Activated T-helper 2 cell treated with anti-CD3 and anti-CD28 coated beads, Interferon-gamma antibody, Interleukin-2, Interleukin-4, amounts not matched to agents 10 μg/mL and 5 μg/mL and 100 μg/mL, durations not matched to agents 14 hours and 24 hours and 36 hours (primary cell): Measurements from ENCODE around the gene EPHX1. TPM values are rescaled to one million over a fixed set of nuclear protein-coding genes. Genes with fewer than 3 reads are reported as not detected.
"Not testable (repeated sequence)": the region's sequence is repeated elsewhere in the genome, so short reads cannot be mapped to it uniquely, and the experiment has no call there.

ENCODE experiments used
- DNase-seq: peaks from one replicate; pipeline ENCODE4 v3.0.0; 2021; ENCODE audit warnings: low spot score
- H3K27ac Mint-ChIP-seq: one replicate; pipeline ENCODE4 v1.8.0; 2021; ENCODE audit warnings: mixed read lengths
- H3K27me3 Mint-ChIP-seq: one replicate; pipeline ENCODE4 v1.8.0; 2021; ENCODE audit warnings: low read depth, mixed read lengths
- H3K36me3 Mint-ChIP-seq: one replicate; pipeline ENCODE4 v1.8.0; 2021; ENCODE audit warnings: low read depth, mixed read lengths
- H3K4me1 Mint-ChIP-seq: one replicate; pipeline ENCODE4 v1.8.0; 2021; ENCODE audit warnings: low read depth, mixed read lengths
- H3K4me3 Mint-ChIP-seq: one replicate; pipeline ENCODE4 v1.8.0; 2021; ENCODE audit warnings: low read depth, mild to moderate bottlenecking, moderate library complexity, mixed read lengths
- H3K9me3 Mint-ChIP-seq: one replicate; pipeline ENCODE4 v1.8.0; 2021; ENCODE audit warnings: mixed read lengths
- intact Hi-C: fragments of 100-400 bp; cut with micrococcal nuclease; formaldehyde crosslinking; loops from one replicate; pipeline ENCODE4 v1.15.1; 2023
- total RNA-seq: library from RNA; stranded (reverse); gene quantifications from 2 replicates; pipeline ENCODE4 v1.2.3, GENCODE V29; 2022

EPHX1 gene
- total RNA-seq, 1 donor from 2014 or later = 2.2 TPM

GRCh38 chr1:225824533-225824941 lies 14.6 kb downstream of the EPHX1 start:
- intact Hi-C loops = no loop called here
- peaks cover 1% of the 10 kb centered on the region for H3K27me3 Mint-ChIP-seq
- no peak overlapping the region for H3K27ac Mint-ChIP-seq
- H3K9me3 Mint-ChIP-seq = no peaks in the 10 kb centered on the region
- no peak overlapping the region for H3K4me3 Mint-ChIP-seq
- no peak for DNase-seq
- no peaks in the 10 kb centered on the region for H3K4me1 Mint-ChIP-seq
- H3K36me3 Mint-ChIP-seq = no peaks in the 10 kb centered on the region

- DNase-seq = no peak
- Mint-ChIP-seq H3K36me3 (no peaks in the 10 kb centered on the region), H3K9me3 (no peaks in the 10 kb centered on the region), H3K27ac (no peak overlapping the region), H3K27me3 (peaks cover 1% of the 10 kb centered on the region), H3K4me3 (no peak overlapping the region), H3K4me1 (no peaks in the 10 kb centered on the region)
- intact Hi-C loops = no loop called here
Observed at GRCh38 chr1:225825078-225825477, 15.2 kb downstream of the EPHX1 start.

GRCh38 chr1:225825607-225826007 lies 15.7 kb downstream of the EPHX1 start:
- no peaks in the 10 kb centered on the region for H3K9me3 Mint-ChIP-seq
- no peak overlapping the region for H3K27ac Mint-ChIP-seq
- H3K4me3 Mint-ChIP-seq = no peak overlapping the region
- no peaks in the 10 kb centered on the region for H3K4me1 Mint-ChIP-seq
- H3K36me3 Mint-ChIP-seq = no peaks in the 10 kb centered on the region
- intact Hi-C loops = no loop called here
- DNase-seq = no peak
- H3K27me3 Mint-ChIP-seq = peaks cover 1% of the 10 kb centered on the region

- Mint-ChIP-seq H3K27ac (no peak overlapping the region), H3K4me3 (no peak overlapping the region), H3K9me3 (no peaks in the 10 kb centered on the region), H3K36me3 (no peaks in the 10 kb centered on the region), H3K27me3 (no peaks in the 10 kb centered on the region), H3K4me1 (no peaks in the 10 kb centered on the region)
- intact Hi-C loops = no loop called here
- no peak for DNase-seq
Observed at GRCh38 chr1:225827076-225827475, 17.2 kb downstream of the EPHX1 start.

- intact Hi-C loops = no loop called here
- no peak overlapping the region for H3K4me3 Mint-ChIP-seq
- no peaks in the 10 kb centered on the region for H3K27me3 Mint-ChIP-seq
- no peaks in the 10 kb centered on the region for H3K36me3 Mint-ChIP-seq
- H3K27ac Mint-ChIP-seq = no peak overlapping the region
- no peaks in the 10 kb centered on the region for H3K9me3 Mint-ChIP-seq
- no peaks in the 10 kb centered on the region for H3K4me1 Mint-ChIP-seq
- no peak for DNase-seq
Observed at GRCh38 chr1:225828706-225829345, 18.9 kb downstream of the EPHX1 start.

- H3K36me3 Mint-ChIP-seq = no peaks in the 10 kb centered on the region
- no peak overlapping the region for H3K27ac Mint-ChIP-seq
- intact Hi-C loops = no loop called here
- no peaks in the 10 kb centered on the region for H3K9me3 Mint-ChIP-seq
- no peaks in the 10 kb centered on the region for H3K27me3 Mint-ChIP-seq
- H3K4me3 Mint-ChIP-seq = no peak overlapping the region
- DNase-seq = no peak
- no peaks in the 10 kb centered on the region for H3K4me1 Mint-ChIP-seq
Observed at GRCh38 chr1:225830841-225831240, 20.9 kb downstream of the EPHX1 start.

- Mint-ChIP-seq H3K36me3 (no peaks in the 10 kb centered on the region), H3K27ac (no peak overlapping the region), H3K4me3 (no peak overlapping the region), H3K27me3 (no peaks in the 10 kb centered on the region), H3K4me1 (no peaks in the 10 kb centered on the region), H3K9me3 (no peaks in the 10 kb centered on the region)
- no peak for DNase-seq
- intact Hi-C loops = no loop called here
Observed at GRCh38 chr1:225834417-225835329, 24.7 kb downstream of the EPHX1 start.

GRCh38 chr1:225835856-225836255 lies 25.9 kb downstream of the EPHX1 start:
- no peaks in the 10 kb centered on the region for H3K27me3 Mint-ChIP-seq
- intact Hi-C loops = no loop called here
- H3K27ac Mint-ChIP-seq = no peak overlapping the region
- H3K4me3 Mint-ChIP-seq = no peak overlapping the region
- H3K4me1 Mint-ChIP-seq = no peaks in the 10 kb centered on the region
- H3K9me3 Mint-ChIP-seq = no peaks in the 10 kb centered on the region
- H3K36me3 Mint-ChIP-seq = no peaks in the 10 kb centered on the region
- no peak for DNase-seq

GRCh38 chr1:225836296-225836695 lies 26.4 kb downstream of the EPHX1 start:
- H3K27me3 Mint-ChIP-seq, H3K4me3 Mint-ChIP-seq, H3K36me3 Mint-ChIP-seq, H3K4me1 Mint-ChIP-seq, H3K9me3 Mint-ChIP-seq, H3K27ac Mint-ChIP-seq, DNase-seq, intact Hi-C loops: not testable (repeated sequence)

- Mint-ChIP-seq H3K4me3 (no peak overlapping the region), H3K27ac (no peak overlapping the region), H3K27me3 (no peaks in the 10 kb centered on the region), H3K4me1 (no peaks in the 10 kb centered on the region), H3K9me3 (no peaks in the 10 kb centered on the region), H3K36me3 (no peaks in the 10 kb centered on the region)
- DNase-seq = no peak
- intact Hi-C loops = no loop called here
Observed at GRCh38 chr1:225838793-225839192, 28.9 kb downstream of the EPHX1 start.

GRCh38 chr1:225840223-225840610 lies 30.3 kb downstream of the EPHX1 start:
- H3K4me1 Mint-ChIP-seq = no peaks in the 10 kb centered on the region
- H3K27ac Mint-ChIP-seq = no peak overlapping the region
- H3K9me3 Mint-ChIP-seq = no peaks in the 10 kb centered on the region

GRCh38 chr1:225840713-225841112 lies 30.8 kb downstream of the EPHX1 start:
- Mint-ChIP-seq H3K27me3 (no peaks in the 10 kb centered on the region), H3K4me1 (no peaks in the 10 kb centered on the region), H3K9me3 (no peaks in the 10 kb centered on the region), H3K36me3 (no peaks in the 10 kb centered on the region), H3K4me3 (no peak overlapping the region), H3K27ac (no peak overlapping the region)
- no peak for DNase-seq
- intact Hi-C loops = no loop called here

More at GRCh38 chr1:225840223-225840610, 30.3 kb downstream of the EPHX1 start:
- H3K36me3 Mint-ChIP-seq = no peaks in the 10 kb centered on the region
- no peaks in the 10 kb centered on the region for H3K27me3 Mint-ChIP-seq
- DNase-seq = no peak
- intact Hi-C loops = no loop called here
- H3K4me3 Mint-ChIP-seq = no peak overlapping the region

- Mint-ChIP-seq H3K36me3 (peaks cover 2% of the 10 kb centered on the region), H3K9me3 (no peaks in the 10 kb centered on the region), H3K4me3 (no peak overlapping the region), H3K27me3 (no peaks in the 10 kb centered on the region), H3K4me1 (no peaks in the 10 kb centered on the region), H3K27ac (no peak overlapping the region)
- intact Hi-C loops = no loop called here
- no peak for DNase-seq
Observed at GRCh38 chr1:225842074-225842473, 32.1 kb downstream of the EPHX1 start.
